GM12875 (cell line): ENCODE data around the gene SERPINB1.

ENCODE experiments used
- H3K4me3 ChIP-seq: one replicate; pipeline ENCODE4 v1.5.1; 2011; ENCODE audit warnings: low read depth, low read length, control low read depth
- TF ChIP-seq, protein P1 (sequence below): IDR thresholded peaks from 2 replicates; pipeline ENCODE4 v1.5.1; 2011; ENCODE audit warnings: low read depth, mild to moderate bottlenecking, control low read depth, inconsistent platforms, low read length, moderate library complexity, borderline replicate concordance; ENCODE audit not compliant: insufficient read depth

Gene SERPINB1

DNA sequence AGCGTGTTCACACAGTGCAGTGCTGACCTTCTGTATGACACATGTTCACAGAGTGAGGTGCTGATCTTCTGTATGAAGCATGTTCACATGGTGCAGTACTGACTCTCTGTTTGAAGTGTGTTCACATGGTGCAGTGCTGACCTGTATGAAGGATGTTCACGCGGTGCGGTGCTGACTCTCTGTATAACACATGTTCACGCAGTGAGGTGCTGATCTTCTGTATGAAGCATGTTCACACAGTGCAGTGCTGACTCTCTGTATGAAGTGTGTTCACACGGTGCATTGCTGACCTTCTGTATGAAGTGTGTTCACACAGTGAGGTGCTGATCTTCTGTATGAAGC is 10.8 kb upstream of the SERPINB1 start:
- TF ChIP-seq, protein P1, sequence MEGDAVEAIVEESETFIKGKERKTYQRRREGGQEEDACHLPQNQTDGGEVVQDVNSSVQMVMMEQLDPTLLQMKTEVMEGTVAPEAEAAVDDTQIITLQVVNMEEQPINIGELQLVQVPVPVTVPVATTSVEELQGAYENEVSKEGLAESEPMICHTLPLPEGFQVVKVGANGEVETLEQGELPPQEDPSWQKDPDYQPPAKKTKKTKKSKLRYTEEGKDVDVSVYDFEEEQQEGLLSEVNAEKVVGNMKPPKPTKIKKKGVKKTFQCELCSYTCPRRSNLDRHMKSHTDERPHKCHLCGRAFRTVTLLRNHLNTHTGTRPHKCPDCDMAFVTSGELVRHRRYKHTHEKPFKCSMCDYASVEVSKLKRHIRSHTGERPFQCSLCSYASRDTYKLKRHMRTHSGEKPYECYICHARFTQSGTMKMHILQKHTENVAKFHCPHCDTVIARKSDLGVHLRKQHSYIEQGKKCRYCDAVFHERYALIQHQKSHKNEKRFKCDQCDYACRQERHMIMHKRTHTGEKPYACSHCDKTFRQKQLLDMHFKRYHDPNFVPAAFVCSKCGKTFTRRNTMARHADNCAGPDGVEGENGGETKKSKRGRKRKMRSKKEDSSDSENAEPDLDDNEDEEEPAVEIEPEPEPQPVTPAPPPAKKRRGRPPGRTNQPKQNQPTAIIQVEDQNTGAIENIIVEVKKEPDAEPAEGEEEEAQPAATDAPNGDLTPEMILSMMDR = no peak

DNA sequence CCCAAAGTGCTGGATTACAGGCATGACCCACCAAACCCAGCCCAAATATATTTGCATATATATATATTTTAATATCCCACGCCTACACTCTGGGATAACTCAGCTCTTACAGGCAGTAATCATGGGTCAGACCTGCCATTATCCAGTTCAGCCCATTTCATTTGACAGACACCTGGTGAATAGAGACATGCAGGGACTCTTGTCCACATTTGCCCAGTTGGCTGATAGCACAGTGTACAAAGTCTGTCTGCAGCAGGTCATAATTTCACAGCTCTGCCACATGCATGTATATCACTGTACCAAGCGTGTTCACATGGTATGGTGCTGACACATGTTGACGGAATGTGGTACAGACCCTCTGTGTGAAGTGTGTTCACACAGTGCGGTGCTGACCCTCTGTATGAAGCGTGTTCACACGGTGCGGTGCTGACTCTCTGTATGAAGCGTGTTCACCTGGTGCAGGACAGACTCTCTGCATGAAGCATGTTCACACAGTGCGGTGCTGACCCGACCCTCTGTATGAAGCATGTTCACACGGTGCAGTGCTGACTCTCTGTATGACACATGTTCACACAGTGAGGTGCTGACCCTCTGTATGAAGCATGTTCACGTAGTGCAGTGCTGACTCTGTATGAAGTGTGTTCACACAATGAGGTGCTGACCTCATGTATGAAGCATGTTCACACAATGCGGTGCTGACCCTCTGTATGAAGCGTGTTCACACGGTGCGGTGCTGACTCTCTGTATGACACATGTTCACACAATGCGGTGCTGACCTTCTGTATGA is 10.3 kb upstream of the SERPINB1 start:
- TF ChIP-seq, protein P1 = no peak
- H3K4me3 ChIP-seq = no peak overlapping the region

More for the DNA sequence above, 10.8 kb upstream of the SERPINB1 start:
- H3K4me3 ChIP-seq = no peak overlapping the region

DNA sequence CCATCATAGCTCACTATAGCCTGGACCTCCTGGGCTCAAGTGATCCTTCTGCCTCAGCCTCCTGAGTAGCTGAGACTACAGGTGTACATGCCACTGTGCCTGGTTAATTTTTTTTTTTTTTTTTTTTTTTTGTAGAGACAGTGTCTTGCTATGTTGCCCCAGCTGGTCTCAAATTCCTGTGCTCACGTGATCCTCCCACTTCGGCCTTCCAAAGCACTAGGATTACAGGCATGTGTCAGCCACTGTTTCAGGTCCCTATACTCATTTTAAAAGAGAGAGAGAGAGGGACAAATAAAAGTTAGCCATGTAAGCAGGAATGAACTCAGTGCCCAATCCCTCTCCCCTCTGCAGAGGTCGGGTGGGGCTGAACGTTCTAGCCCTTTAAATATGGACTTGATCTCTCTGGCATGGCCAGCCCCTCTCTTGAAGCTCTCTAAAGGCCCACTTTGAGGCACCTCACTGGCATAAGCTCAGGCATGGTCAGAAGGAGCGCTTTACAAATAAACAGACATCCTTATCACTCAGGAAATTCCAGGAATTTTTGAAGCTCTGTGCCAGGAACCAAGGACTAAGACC is 9.0 kb upstream of the SERPINB1 start:
- no peak overlapping the region for H3K4me3 ChIP-seq
- TF ChIP-seq, protein P1 = no peak

DNA sequence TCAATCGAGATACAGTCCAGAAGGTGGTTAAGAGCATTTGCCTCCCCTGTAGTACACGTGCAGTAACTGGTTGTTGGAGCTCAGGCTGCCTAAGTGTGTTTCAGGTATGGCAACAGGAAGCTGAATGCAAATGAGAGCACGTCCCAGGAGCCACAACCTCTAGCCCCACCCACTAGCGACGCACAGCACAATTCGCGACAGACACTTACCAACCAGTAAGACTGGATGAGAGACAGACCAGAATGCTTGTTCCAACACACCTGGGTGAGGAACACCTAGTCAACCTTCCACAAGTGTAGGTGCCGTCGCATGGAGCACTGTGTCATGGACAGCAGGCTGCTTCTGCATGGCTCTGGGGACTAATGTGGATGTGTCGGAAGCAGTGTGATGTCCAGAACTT is 7.2 kb upstream of the SERPINB1 start:
- TF ChIP-seq, protein P1 = no peak
- no peak overlapping the region for H3K4me3 ChIP-seq

GRCh38 chr6:2845880-2846208 is 4.2 kb upstream of the SERPINB1 start:
- H3K4me3 ChIP-seq = no peak overlapping the region
- TF ChIP-seq, protein P1 = no peak

DNA sequence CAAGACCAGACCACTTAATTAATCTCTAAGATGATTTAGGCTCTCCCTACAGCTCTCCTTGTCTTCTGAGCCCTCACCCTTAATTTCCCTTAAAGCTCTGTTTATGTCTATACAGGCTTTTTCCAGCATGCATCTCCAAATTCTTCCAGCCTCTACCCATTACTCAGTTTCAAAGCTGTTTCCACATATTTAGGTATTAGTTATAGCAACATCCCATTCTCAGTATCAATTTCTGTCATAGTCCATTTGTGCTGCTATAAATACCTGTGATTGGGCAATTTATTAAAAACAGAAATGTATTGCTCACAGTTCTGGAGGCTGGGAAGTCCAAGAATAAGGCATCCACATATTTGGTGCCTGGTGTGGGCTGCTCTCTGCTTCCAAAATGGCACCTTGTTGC is 2.3 kb upstream of the SERPINB1 start:
- TF ChIP-seq, protein P1 = no peak
- H3K4me3 ChIP-seq = no peak overlapping the region

DNA sequence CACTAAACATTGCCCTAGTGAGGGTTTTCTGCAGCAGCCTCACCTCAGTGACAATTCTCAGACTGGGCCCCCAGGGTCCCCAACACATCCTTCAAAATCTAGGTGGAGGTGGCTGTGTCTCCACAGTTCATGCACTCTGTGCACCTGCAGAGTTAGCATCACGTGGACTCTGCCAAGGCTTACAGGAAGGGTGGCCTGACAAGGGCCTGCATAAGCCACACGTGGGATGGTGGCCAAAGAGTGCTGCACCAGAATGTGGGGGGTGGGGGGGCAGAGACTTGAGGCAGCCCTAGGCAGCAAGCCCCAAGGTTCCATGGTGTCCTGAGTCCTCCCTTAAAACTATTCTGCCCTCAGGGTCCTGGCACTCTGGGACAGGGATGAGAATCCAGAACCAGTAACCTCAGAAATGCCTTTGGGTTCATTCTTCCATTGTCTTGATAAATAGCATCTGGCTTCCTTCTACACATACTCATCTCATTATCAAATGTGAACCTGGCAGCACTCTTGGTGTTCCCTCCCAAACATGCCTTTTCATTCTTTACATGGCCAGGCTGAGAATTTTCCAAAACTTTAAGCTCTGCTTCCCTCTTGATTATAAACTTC is 1.6 kb upstream of the SERPINB1 start:
- H3K4me3 ChIP-seq = no peak overlapping the region
- TF ChIP-seq, protein P1 = no peak
